ENCODE data around the gene NSD1. TPM values are rescaled to one million over a fixed set of nuclear protein-coding genes. Genes with fewer than 3 reads are reported as not detected.

Gene NSD1
- total and polyA plus RNA-seq, 7 experiments from 2014 or later: 57.0 to 126 (median 114) TPM

- CTCF ChIA-PET: interaction anchor here (0.7 kb wide), 1 partner anchor 96 kb away, joined by 3 read pairs; no protein-coding TSS in a partner anchor
Measured at GRCh38 chr5:177162379-177162778, 28.8 kb downstream of the NSD1 start.

DNA sequence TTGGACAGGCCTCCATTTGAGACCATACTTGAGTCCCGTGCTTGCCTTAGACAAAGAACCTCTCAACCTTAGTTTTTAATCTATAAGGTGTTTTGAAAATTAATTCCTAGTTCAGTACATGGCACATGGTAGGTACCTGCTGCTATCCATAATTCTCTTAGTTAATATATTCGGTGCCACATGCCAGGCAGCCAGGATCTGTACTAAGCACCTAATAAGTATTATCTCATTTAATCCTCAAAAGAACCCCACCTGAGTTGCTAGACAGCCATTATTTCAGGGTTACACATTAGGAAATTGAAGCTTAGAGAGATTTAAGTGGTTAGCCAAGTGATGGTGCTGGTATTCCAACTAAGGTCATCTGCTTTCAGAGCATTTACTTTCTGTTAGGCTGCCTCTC lies 29.9 kb downstream of the NSD1 start:
- Histone ChIP-seq H3K27me3 (ENCODE audit: control insufficient read depth in 2 of 2, insufficient read depth in 2 of 2, low read length in 2 of 2) (no peaks in the 10 kb centered on the region), H3K27ac (ENCODE audit: low read depth, low read length) (no peak overlapping the region), H3K36me3 (ENCODE audit: control insufficient read depth in 2 of 3, insufficient read depth in 3 of 3, low read length in 3 of 3) (peaks cover 0 to 11% (median 0%) of the 10 kb centered on the region in 3 experiments), H3K4me1 (ENCODE audit: control insufficient read depth in 2 of 2, insufficient read depth in 2 of 2, low read length in 2 of 2) (no peaks in the 10 kb centered on the region), H3K9me3 (ENCODE audit: control insufficient read depth in 2 of 3, low read length in 3 of 3) (no peaks in the 10 kb centered on the region), H3K4me3 (ENCODE audit: low read length) (no peak overlapping the region)
- ATAC-seq (no peak), DNase-seq (no peak)
- H3K4me3 Mint-ChIP-seq: no peak overlapping the region
- H3K9me3 Mint-ChIP-seq: no peaks in the 10 kb centered on the region
- intact Hi-C loops (cut with micrococcal nuclease): no loop called here
- no peaks in the 10 kb centered on the region for H3K27me3 Mint-ChIP-seq
- CTCF ChIA-PET: no interaction called here
- H3K4me1 Mint-ChIP-seq: peaks cover 4 to 12% (median 8%) of the 10 kb centered on the region in 7 donors
- peaks cover 0 to 8% (median 5%) of the 10 kb centered on the region in 5 donors for H3K36me3 Mint-ChIP-seq
- no peak overlapping the region for H3K27ac Mint-ChIP-seq
- POLR2A ChIA-PET: no interaction called here

More at GRCh38 chr5:177162379-177162778, 28.8 kb downstream of the NSD1 start:
- ATAC-seq (no peak), DNase-seq (no peak)
- H3K9me3 ChIP-seq (ENCODE audit: control insufficient read depth in 2 of 3, low read length in 3 of 3): no peaks in the 10 kb centered on the region
- H3K36me3 ChIP-seq (ENCODE audit: control insufficient read depth in 2 of 3, insufficient read depth in 3 of 3, low read length in 3 of 3): peaks cover 0 to 11% (median 0%) of the 10 kb centered on the region in 3 experiments
- peaks cover 0 to 11% (median 5%) of the 10 kb centered on the region in 5 donors for H3K36me3 Mint-ChIP-seq
- no peak overlapping the region for H3K27ac ChIP-seq (ENCODE audit: low read depth, low read length)
- no peaks in the 10 kb centered on the region for H3K27me3 Mint-ChIP-seq
- peak overlapping the region in 2 of 9 donors; percentile 21 to 36 for H3K27ac Mint-ChIP-seq
- H3K4me3 Mint-ChIP-seq: no peak overlapping the region
- H3K9me3 Mint-ChIP-seq: no peaks in the 10 kb centered on the region
- no peaks in the 10 kb centered on the region for H3K4me1 ChIP-seq (ENCODE audit: control insufficient read depth in 2 of 2, insufficient read depth in 2 of 2, low read length in 2 of 2)
- intact Hi-C loops (cut with micrococcal nuclease): no loop called here
- H3K4me3 ChIP-seq (ENCODE audit: low read length): no peak overlapping the region
- POLR2A ChIA-PET: no interaction called here
- peaks cover 7 to 18% (median 11%) of the 10 kb centered on the region in 7 donors for H3K4me1 Mint-ChIP-seq
- H3K27me3 ChIP-seq (ENCODE audit: control insufficient read depth in 2 of 2, insufficient read depth in 2 of 2, low read length in 2 of 2): no peaks in the 10 kb centered on the region

GRCh38 chr5:177169271-177169670 lies 35.7 kb downstream of the NSD1 start:
- no peaks in the 10 kb centered on the region for H3K27me3 ChIP-seq (ENCODE audit: control insufficient read depth in 2 of 2, insufficient read depth in 2 of 2, low read length in 2 of 2)
- peak overlapping the region in 1 of 9 donors; percentile 22 for H3K27ac Mint-ChIP-seq
- peaks cover 10 to 35% (median 24%) of the 10 kb centered on the region in 7 donors for H3K4me1 Mint-ChIP-seq
- intact Hi-C loops (cut with micrococcal nuclease): no loop called here
- no peaks in the 10 kb centered on the region for H3K27me3 Mint-ChIP-seq
- H3K36me3 ChIP-seq (ENCODE audit: control insufficient read depth in 2 of 3, insufficient read depth in 3 of 3, low read length in 3 of 3): peaks cover 0 to 7% (median 0%) of the 10 kb centered on the region in 3 experiments
- H3K4me3 Mint-ChIP-seq: no peak overlapping the region
- no peak overlapping the region for H3K4me3 ChIP-seq (ENCODE audit: low read length)
- peaks cover 0 to 3% of the 10 kb centered on the region in 2 donors for H3K4me1 ChIP-seq (ENCODE audit: control insufficient read depth in 2 of 2, insufficient read depth in 2 of 2, low read length in 2 of 2)
- CTCF ChIA-PET: no interaction called here
- POLR2A ChIA-PET: interaction anchor here (0.7 kb wide), 1 partner anchor 150 kb away, joined by 3 read pairs; no protein-coding TSS in a partner anchor
- H3K9me3 ChIP-seq (ENCODE audit: control insufficient read depth in 2 of 3, low read length in 3 of 3): no peaks in the 10 kb centered on the region
- H3K9me3 Mint-ChIP-seq: no peaks in the 10 kb centered on the region
- H3K27ac ChIP-seq (ENCODE audit: low read depth, low read length): no peak overlapping the region
- DNase-seq (no peak), ATAC-seq (no peak)
- peaks cover 0 to 23% (median 15%) of the 10 kb centered on the region in 5 donors for H3K36me3 Mint-ChIP-seq

- H3K27ac Mint-ChIP-seq: peak overlapping the region in 7 of 9 donors; percentile 16 to 79 (median 69)
Measured at GRCh38 chr5:177171961-177172360, 38.4 kb downstream of the NSD1 start.

DNA sequence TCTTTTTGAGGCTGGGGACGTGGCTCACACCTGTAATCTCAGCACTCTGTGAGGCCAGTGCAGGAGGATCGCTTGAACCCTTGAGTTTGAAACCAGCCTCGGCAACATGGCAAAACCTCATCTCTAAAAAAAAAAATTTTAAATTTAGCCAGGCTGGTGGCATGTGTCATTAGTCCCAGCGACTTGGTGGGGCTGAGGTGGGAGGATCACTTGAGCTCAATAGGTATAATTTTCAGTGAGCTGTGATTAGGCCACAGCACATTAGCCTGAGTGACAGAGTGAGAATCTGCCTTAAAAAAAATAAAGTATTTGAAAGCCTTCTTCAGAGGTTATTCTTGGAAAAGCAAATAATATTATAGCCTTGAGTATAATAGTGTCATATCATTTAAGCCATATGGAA lies 41.8 kb downstream of the NSD1 start:
- Histone ChIP-seq H3K9me3 (ENCODE audit: control insufficient read depth in 2 of 3, low read length in 3 of 3) (no peaks in the 10 kb centered on the region), H3K27me3 (ENCODE audit: control insufficient read depth in 2 of 2, insufficient read depth in 2 of 2, low read length in 2 of 2) (no peaks in the 10 kb centered on the region), H3K27ac (ENCODE audit: low read depth, low read length) (no peak overlapping the region), H3K4me3 (ENCODE audit: low read length) (no peak overlapping the region), H3K36me3 (ENCODE audit: control insufficient read depth in 2 of 3, insufficient read depth in 3 of 3, low read length in 3 of 3) (no peaks in the 10 kb centered on the region), H3K4me1 (ENCODE audit: control insufficient read depth in 2 of 2, insufficient read depth in 2 of 2, low read length in 2 of 2) (peaks cover 0 to 7% of the 10 kb centered on the region in 2 donors)
- Mint-ChIP-seq H3K27ac (peak overlapping the region in 2 of 9 donors; percentile 2 to 65), H3K9me3 (no peaks in the 10 kb centered on the region), H3K27me3 (no peaks in the 10 kb centered on the region), H3K36me3 (peaks cover 0 to 16% (median 7%) of the 10 kb centered on the region in 5 donors), H3K4me3 (no peak overlapping the region), H3K4me1 (peaks cover 16 to 45% (median 39%) of the 10 kb centered on the region in 7 donors)
- ChIA-PET POLR2A (no interaction called here), CTCF (no interaction called here)
- intact Hi-C loops (cut with micrococcal nuclease): no loop called here
- DNase-seq (no peak), ATAC-seq (no peak)

More at GRCh38 chr5:177171961-177172360, 38.4 kb downstream of the NSD1 start:
- intact Hi-C loops (cut with micrococcal nuclease): no loop called here
- peaks cover 0 to 17% (median 8%) of the 10 kb centered on the region in 5 donors for H3K36me3 Mint-ChIP-seq
- H3K9me3 ChIP-seq (ENCODE audit: control insufficient read depth in 2 of 3, low read length in 3 of 3): no peaks in the 10 kb centered on the region
- peaks cover 0 to 3% of the 10 kb centered on the region in 2 donors for H3K4me1 ChIP-seq (ENCODE audit: control insufficient read depth in 2 of 2, insufficient read depth in 2 of 2, low read length in 2 of 2)
- no peak overlapping the region for H3K4me3 ChIP-seq (ENCODE audit: low read length)
- H3K36me3 ChIP-seq (ENCODE audit: control insufficient read depth in 2 of 3, insufficient read depth in 3 of 3, low read length in 3 of 3): peaks cover 0 to 3% (median 0%) of the 10 kb centered on the region in 3 experiments
- H3K27me3 Mint-ChIP-seq: no peaks in the 10 kb centered on the region
- POLR2A ChIA-PET: interaction anchor here (1.0 kb wide), 1 partner anchor 58 kb away, joined by 4 read pairs; no protein-coding TSS in a partner anchor
- H3K4me3 Mint-ChIP-seq: peak overlapping the region in 2 of 10 donors; percentile 15 to 31
- CTCF ChIA-PET: no interaction called here
- H3K27me3 ChIP-seq (ENCODE audit: control insufficient read depth in 2 of 2, insufficient read depth in 2 of 2, low read length in 2 of 2): no peaks in the 10 kb centered on the region
- H3K4me1 Mint-ChIP-seq: peaks cover 13 to 46% (median 38%) of the 10 kb centered on the region in 7 donors
- ATAC-seq: no peak
- peak in 1 of 9 donors; percentile 9 for DNase-seq
- no peak overlapping the region for H3K27ac ChIP-seq (ENCODE audit: low read depth, low read length)
- H3K9me3 Mint-ChIP-seq: no peaks in the 10 kb centered on the region

DNA sequence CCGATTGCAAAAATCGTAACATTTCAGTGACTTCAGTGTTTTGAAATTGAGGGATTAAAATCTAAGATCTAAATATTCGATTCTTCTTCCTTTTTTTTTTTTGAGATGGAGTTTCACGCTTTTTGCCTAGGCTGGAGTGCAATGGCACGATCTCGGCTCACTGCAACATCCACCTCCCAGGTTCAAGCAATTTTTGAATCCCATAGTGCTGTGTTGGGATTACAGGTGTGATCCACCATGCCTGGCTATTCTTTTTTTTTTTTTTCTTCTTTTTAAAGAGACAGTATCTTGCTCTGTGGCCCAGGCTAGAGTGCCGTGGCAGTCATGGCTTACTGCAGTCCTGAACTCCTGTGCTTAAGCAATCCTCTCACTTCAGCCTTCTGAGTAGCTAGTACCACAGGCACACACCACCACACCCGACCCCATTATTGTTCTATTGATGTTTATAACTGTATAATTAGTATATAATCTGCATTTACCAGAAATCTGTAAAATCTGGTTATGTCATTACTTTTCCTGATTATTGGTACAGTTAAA lies 42.7 kb downstream of the NSD1 start:
- no peaks in the 10 kb centered on the region for H3K9me3 ChIP-seq (ENCODE audit: control insufficient read depth in 2 of 3, low read length in 3 of 3)
- Mint-ChIP-seq H3K4me1 (peaks cover 17 to 47% (median 36%) of the 10 kb centered on the region in 7 donors), H3K9me3 (no peaks in the 10 kb centered on the region), H3K4me3 (peak overlapping the region in 1 of 10 donors; percentile 2), H3K36me3 (peaks cover 0 to 16% (median 5%) of the 10 kb centered on the region in 5 donors), H3K27me3 (no peaks in the 10 kb centered on the region), H3K27ac (peak overlapping the region in 3 of 9 donors; percentile 28 to 55 (median 36))
- H3K36me3 ChIP-seq (ENCODE audit: control insufficient read depth in 2 of 3, insufficient read depth in 3 of 3, low read length in 3 of 3): peaks cover 0 to 3% (median 0%) of the 10 kb centered on the region in 3 experiments
- CTCF ChIA-PET: no interaction called here
- no peak for ATAC-seq
- DNase-seq: no peak
- no peaks in the 10 kb centered on the region for H3K27me3 ChIP-seq (ENCODE audit: control insufficient read depth in 2 of 2, insufficient read depth in 2 of 2, low read length in 2 of 2)
- intact Hi-C loops (cut with micrococcal nuclease): no loop called here
- H3K27ac ChIP-seq (ENCODE audit: low read depth, low read length): no peak overlapping the region
- POLR2A ChIA-PET: interaction anchor here (0.5 kb wide), 1 partner anchor 127 kb away, joined by 3 read pairs; no protein-coding TSS in a partner anchor
- H3K4me1 ChIP-seq (ENCODE audit: control insufficient read depth in 2 of 2, insufficient read depth in 2 of 2, low read length in 2 of 2): peaks cover 0 to 7% of the 10 kb centered on the region in 2 donors
- H3K4me3 ChIP-seq (ENCODE audit: low read length): no peak overlapping the region

Measured in naive thymus-derived CD4-positive, alpha-beta T cell (primary cell).